Measurements from ENCODE around the gene APBA2.

- TF ChIP-seq CTCF (optimal IDR thresholded peaks at IDR 0.05 in 1 of 3, IDR thresholded peaks at IDR 0.05 in 1 of 3, conservative IDR thresholded peaks at IDR 0.05 in 1 of 3; ENCODE audit: extremely low read depth in 1 of 3, insufficient read depth in 2 of 3, low read length in 3 of 3) (no peak), EZH2 (IDR thresholded peaks at IDR 0.05; ENCODE audit: low read length) (no peak)
Measured at GRCh38 chr15:29029651-29030195, 143.9 kb downstream of the APBA2 start.
